IPS-18a (cell line): ENCODE measurements around the gene GNG4.
"Not testable (repeated sequence)": the region's sequence is repeated elsewhere in the genome, so short reads cannot be mapped to it uniquely, and the experiment has no call there.

Experiments
- H3K27ac ChIP-seq: one replicate; pipeline ENCODE4 v1.5.1; 2013; ENCODE audit warnings: low read length
- H3K27me3 ChIP-seq: one replicate; pipeline ENCODE4 v1.6.1; 2013; ENCODE audit warnings: mild to moderate bottlenecking, low read length; ENCODE audit not compliant: control insufficient read depth, insufficient read depth
- H3K36me3 ChIP-seq: one replicate; pipeline ENCODE4 v1.6.1; 2013; ENCODE audit warnings: low read depth, low read length; ENCODE audit not compliant: control insufficient read depth
- H3K4me1 ChIP-seq: one replicate; pipeline ENCODE4 v1.6.1; 2013; ENCODE audit warnings: low read depth, low read length; ENCODE audit not compliant: control insufficient read depth
- H3K4me3 ChIP-seq: one replicate; pipeline ENCODE4 v1.5.1; 2013; ENCODE audit warnings: low read length
- H3K9ac ChIP-seq: one replicate; pipeline ENCODE4 v1.6.1; 2013; ENCODE audit warnings: mild to moderate bottlenecking, low read length, moderate library complexity
- H3K9me3 ChIP-seq: one replicate; pipeline ENCODE4 v1.6.1; 2013; ENCODE audit warnings: low read depth, low read length; ENCODE audit not compliant: control insufficient read depth

The GNG4 gene

DNA sequence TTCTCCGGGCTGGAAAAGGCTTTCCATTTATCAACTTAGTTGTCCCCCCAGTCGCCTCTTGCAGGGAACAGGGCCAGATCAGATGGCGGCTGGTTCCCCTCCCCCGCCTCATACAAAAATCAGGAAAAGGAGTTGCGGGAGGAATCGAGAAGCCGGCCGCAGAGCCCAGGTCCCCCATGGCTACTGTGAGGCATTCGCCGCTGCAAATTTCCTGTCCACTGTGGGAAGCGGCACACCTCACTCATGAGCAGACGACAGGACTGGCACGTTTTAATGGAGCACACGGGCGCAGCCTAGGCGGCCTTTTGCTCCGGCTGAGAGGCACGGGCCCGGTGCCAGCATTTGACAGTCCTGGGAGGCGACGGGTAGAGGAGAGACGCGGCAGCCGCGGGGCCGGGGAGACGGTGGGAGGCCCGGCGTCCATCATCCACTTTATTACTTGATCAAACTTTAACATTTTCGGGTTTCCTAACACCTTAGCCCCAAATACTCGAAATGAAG is 1.1 kb downstream of the GNG4 start:
- Histone ChIP-seq H3K4me3 (peak overlapping the region; percentile 78), H3K9ac (peak overlapping the region; percentile 65), H3K27ac (no peak overlapping the region)

DNA sequence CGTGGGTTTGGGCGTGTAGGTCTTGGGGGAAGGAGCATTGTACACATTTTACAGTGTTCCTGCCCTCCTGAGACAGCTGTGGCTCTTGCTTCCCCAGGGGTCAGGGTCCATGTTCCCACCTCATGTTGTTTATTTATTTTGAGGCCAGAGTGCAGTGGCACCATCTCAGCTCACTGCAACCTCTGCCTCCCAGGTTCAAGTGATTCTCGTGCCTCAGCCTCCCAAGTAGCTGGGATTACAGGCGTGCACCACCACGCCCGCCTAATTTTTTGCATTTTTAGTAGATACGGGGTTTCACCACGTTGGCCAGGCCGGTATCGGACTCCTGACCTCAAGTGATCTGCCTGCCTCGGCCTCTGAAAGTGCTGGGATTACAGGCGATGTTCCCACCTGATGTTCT is 2.0 kb downstream of the GNG4 start:
- H3K4me3 ChIP-seq, H3K36me3 ChIP-seq, H3K9ac ChIP-seq, H3K9me3 ChIP-seq, H3K27ac ChIP-seq: not testable (repeated sequence)
- Histone ChIP-seq H3K4me1 (peaks cover 30% of the 10 kb centered on the region), H3K27me3 (peaks cover 29% of the 10 kb centered on the region)

More for the DNA sequence above, 1.1 kb downstream of the GNG4 start:
- Histone ChIP-seq H3K36me3 (no peaks in the 10 kb centered on the region), H3K27me3 (peaks cover 29% of the 10 kb centered on the region), H3K9me3 (no peaks in the 10 kb centered on the region), H3K4me1 (peaks cover 21% of the 10 kb centered on the region)

DNA sequence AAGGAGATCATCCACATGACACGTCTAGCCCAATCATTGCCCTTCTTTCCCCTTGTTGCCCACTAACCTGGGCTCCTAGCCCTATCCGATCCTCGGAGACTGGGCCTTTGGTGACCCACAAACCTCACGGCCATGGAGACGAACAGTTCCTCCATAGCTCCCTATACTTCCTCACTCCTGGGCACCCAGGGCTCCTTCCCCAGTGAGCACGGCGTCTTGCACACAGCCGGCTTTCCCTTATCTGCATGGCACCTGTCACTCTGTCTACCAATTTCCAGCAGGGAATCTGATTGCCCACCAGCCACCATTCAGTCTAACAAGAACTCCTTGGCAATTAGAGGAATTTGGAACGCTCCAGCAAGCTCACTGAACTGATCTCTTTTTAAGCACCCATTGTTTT is 3.1 kb downstream of the GNG4 start:
- Histone ChIP-seq H3K9me3 (no peaks in the 10 kb centered on the region), H3K4me1 (peaks cover 37% of the 10 kb centered on the region), H3K27ac (no peak overlapping the region), H3K36me3 (no peaks in the 10 kb centered on the region), H3K4me3 (no peak overlapping the region), H3K9ac (no peak overlapping the region), H3K27me3 (peaks cover 24% of the 10 kb centered on the region)

DNA sequence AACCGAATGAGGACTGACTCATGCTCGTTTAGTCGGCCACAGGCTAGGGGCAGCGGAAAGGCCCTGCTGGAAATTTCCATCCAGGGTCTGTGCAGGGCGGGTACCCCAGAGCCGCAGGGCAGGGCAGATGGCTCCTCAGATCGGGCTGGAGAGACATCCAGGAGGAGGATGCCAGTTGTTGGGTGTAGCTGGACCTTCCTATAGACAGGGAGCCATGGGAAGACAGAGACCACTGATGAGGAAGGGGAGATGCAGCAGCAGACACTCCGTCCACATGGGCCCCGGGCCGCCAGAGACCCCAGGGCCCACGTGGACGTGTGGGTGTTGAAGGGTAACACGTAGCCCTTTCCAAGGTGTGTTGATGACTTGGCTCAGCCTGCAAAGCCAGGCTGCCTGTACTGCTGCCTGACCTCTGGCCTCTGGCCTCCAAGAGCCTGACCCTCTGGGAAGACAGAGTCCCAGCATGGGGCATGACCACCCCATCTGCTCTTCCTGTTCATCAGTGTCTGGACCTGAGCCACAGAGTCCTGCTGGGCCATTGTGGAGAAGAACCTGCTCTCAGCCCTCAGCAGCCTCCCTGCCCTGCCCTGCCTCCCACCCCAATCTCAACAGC is 4.8 kb downstream of the GNG4 start:
- no peak overlapping the region for H3K9ac ChIP-seq
- no peaks in the 10 kb centered on the region for H3K36me3 ChIP-seq
- peaks cover 15% of the 10 kb centered on the region for H3K27me3 ChIP-seq
- no peak overlapping the region for H3K27ac ChIP-seq
- H3K4me1 ChIP-seq, result peaks cover 30% of the 10 kb centered on the region
- H3K4me3 ChIP-seq, result no peak overlapping the region
- no peaks in the 10 kb centered on the region for H3K9me3 ChIP-seq

DNA sequence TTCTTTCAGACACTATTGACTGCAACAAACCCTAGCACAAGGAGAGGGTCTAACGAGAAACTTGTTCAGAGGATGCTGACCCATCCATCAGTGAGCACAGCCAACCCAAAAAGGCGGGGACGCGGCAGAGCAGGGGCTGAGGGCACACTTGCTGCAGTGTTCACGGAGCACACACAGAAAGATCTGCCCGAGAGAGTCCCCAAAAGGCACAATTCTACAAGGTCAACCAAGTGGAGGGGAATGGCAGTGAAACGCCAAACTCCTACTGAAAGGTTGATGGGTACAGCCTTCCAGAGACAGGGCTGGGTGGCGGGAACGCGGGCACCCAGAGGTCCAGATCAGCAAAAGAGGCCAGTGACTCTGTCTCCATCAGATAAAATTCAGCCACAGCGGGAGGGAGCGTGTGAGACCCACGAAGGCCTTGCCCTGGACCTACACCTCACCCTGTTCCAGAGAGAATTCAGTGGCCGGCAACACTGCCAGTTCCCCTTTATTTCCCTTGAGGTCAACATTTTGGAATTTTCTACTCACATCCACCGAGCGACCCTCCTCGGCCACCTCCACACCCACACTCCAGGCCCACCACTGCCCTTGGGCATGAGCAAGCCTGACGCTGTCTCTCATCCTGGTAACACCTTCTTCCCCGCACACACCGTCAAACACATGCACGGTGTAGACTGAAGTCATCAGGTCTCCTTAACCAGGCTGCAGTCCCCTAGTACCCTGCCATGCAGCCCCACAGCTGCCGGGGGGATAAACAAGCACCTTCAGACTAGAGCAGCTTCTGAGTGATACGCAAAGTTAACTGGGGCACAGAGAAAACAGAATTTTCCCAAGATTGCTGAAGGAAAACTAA is 5.5 kb downstream of the GNG4 start:
- H3K4me1 ChIP-seq, result peaks cover 30% of the 10 kb centered on the region
- H3K4me3 ChIP-seq, result no peak overlapping the region
- H3K27ac ChIP-seq, result no peak overlapping the region
- no peaks in the 10 kb centered on the region for H3K36me3 ChIP-seq
- peaks cover 13% of the 10 kb centered on the region for H3K27me3 ChIP-seq
- no peaks in the 10 kb centered on the region for H3K9me3 ChIP-seq
- H3K9ac ChIP-seq, result no peak overlapping the region

DNA sequence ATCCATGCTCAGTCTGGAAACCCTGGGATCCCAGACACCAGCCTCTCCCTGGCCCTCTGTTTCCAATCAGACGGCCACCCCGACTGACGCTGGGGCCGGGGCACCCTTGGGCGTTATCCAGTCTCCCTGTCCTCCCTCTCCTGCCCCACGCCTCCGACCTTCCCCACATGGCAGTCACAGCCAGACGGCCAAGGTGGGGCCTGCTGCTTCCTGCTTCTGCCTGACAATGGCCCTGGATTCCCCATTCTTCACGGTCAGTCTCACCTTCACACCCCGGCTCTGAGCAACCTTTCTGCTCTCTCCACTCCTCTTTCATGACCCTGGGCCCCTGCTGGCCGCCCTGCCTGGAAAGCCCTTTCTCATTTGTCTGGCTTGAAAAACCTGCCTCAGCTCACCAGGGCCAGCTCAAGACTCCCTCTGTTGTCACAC is 6.6 kb downstream of the GNG4 start:
- no peak overlapping the region for H3K9ac ChIP-seq
- H3K4me1 ChIP-seq, result peaks cover 26% of the 10 kb centered on the region
- H3K36me3 ChIP-seq, result no peaks in the 10 kb centered on the region
- H3K27ac ChIP-seq, result no peak overlapping the region
- H3K4me3 ChIP-seq, result no peak overlapping the region
- no peaks in the 10 kb centered on the region for H3K9me3 ChIP-seq
- H3K27me3 ChIP-seq, result peaks cover 2% of the 10 kb centered on the region

DNA sequence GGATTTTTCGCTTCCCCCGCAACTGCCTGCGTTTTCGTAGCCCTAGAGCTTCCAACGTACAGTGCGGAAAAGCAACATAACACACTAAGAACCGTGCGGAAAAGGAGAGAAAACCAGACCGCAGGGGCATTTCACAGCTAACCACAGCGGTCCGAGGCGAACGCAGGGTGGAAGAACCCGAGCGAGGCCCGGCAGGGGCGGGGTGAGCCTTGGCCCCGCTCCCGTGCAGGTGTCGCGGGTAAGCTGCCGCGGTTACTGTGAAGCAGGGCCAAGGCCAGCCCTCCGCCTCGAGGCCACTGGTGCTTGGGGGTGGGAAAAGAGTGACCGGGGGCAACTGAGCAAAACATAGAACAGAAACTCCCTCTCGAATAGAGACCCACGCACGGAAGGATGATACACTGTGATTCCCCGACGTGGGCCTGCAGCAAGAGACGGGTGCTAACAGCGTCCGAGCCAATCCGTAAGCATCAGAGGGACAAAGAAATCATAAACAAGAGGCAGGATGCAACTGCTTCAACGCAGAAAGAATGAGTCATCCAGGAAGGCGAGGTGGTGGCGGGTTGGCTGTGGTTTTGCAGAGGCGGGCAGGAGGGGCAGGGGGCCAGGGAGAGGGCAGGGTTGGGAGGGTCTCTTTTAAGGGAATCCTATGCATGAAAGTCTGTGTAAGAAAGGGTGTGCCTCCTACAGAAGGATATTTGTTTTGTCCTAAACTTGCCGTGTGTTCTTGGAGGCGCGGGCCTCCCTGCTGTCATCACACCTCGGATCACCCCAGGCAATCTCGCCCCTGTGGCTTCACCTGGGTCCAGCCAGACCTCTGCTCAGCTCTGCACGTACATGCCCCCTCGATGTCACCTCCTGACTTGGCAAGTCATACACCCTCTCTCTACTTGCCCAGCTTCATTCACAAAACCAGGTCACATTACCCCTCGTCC is 7.3 kb downstream of the GNG4 start:
- no peaks in the 10 kb centered on the region for H3K9me3 ChIP-seq
- H3K9ac ChIP-seq, result no peak overlapping the region
- H3K4me1 ChIP-seq, result peaks cover 25% of the 10 kb centered on the region
- no peaks in the 10 kb centered on the region for H3K27me3 ChIP-seq
- H3K27ac ChIP-seq, result no peak overlapping the region
- H3K36me3 ChIP-seq, result no peaks in the 10 kb centered on the region
- H3K4me3 ChIP-seq, result no peak overlapping the region

DNA sequence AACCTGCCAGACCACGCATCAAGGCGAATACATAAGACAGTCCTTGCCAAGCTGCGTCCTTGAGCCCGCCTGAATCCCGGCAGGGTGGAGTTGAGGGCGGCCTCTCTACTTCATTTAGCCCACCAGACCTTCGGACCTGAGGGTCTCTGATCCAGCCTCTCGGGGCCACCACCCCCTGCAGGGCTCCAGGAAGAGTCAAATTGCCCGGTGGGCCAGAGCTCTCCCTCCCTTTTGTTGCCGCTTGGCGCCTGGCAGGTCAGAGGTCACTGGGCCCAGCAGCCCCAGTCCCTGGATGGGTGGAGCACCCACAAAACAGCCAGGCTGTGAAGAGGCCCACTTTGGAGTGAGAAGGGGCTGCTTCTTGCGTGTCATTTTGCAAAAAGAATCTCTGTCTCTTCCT is 9.0 kb downstream of the GNG4 start:
- H3K27ac ChIP-seq, result no peak overlapping the region
- H3K27me3 ChIP-seq, result no peaks in the 10 kb centered on the region
- H3K4me1 ChIP-seq, result peaks cover 25% of the 10 kb centered on the region
- H3K36me3 ChIP-seq, result no peaks in the 10 kb centered on the region
- no peak overlapping the region for H3K9ac ChIP-seq
- no peaks in the 10 kb centered on the region for H3K9me3 ChIP-seq
- H3K4me3 ChIP-seq, result no peak overlapping the region

DNA sequence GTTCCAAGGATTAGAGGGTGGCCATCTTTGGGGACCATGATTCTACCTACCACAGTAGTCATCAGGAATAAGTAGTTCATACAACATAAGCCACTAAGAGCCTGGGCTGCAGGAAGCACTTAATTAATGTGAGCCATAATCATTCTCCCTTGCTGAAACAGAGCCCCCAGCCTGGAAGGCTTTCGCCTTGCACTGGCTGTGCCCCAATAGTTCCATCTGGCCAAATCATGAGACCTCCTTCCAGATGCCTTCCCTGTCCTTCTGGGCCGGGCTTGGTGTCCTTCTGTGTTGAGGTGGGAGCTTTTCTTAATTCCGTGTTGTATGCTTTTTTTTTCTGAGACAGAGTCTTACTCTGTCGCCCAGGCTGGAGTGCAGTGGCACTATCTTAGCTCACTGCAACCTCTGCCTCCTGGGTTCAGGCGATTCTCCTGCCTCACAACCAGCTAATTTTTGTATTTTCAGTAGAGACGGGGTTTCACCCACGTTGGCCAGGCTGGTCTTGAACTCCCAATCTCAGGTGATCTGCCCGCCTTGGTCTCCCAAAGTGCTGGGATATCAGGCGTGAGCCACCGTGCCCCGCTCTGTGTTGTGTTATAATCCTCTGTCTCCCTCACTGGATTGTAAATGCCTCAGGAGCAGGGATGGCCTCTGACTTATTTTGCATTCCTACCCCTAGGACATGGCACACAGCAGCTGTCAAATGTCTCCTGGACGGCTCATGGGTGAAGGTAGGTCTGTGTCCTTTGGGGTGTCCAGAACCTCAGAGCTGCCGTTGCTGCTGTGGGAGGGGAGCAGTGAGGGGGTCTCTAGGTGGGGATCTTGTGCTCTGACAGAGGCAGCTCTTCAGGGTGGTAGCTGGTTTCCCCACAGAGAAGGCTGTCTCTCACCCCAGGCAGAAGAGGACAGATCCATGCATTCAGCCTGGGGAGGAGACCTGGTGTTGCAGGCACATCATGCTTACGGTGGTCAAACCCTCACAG is 10.1 kb downstream of the GNG4 start:
- Histone ChIP-seq H3K9ac (no peak overlapping the region), H3K4me1 (peaks cover 21% of the 10 kb centered on the region), H3K9me3 (no peaks in the 10 kb centered on the region), H3K4me3 (no peak overlapping the region), H3K36me3 (no peaks in the 10 kb centered on the region), H3K27me3 (no peaks in the 10 kb centered on the region), H3K27ac (no peak overlapping the region)

DNA sequence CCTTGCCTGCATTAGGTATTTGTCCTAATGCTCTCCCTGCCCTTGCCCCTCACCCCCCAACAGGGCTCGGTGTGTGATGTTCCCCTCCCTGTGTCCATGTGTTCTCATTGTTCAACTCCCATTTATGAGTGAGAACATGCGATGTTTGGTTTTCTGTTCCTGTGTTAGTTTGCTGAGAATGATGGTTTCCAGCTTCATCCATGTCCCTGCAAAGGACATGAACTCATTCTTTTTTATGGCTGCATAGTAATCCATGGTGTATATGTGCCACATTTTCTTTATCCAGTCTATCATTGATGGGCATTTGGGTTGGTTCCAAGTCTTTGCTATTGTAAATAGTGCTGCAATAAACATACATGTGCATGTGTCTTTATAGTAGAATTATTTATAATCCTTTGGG is 11.0 kb downstream of the GNG4 start:
- H3K27ac ChIP-seq, H3K36me3 ChIP-seq, H3K9me3 ChIP-seq, H3K4me3 ChIP-seq, H3K27me3 ChIP-seq, H3K9ac ChIP-seq: not testable (repeated sequence)
- H3K4me1 ChIP-seq, result peaks cover 20% of the 10 kb centered on the region
